ENCODE results near the gene ROBO1. TPM values are rescaled to one million over a fixed set of nuclear protein-coding genes. Genes with fewer than 3 reads are reported as not detected.

The ROBO1 gene
- polyA plus RNA-seq, 2 donors = 4.7 to 12.0 TPM

- no peak overlapping the region for H3K27ac ChIP-seq (ENCODE audit: low read depth in 2 of 2, low read length in 1 of 2)
- WGBS, 2 donors = 84 to 86% methylated on average over 3 of the region's 3 CpGs
- no peaks in the 10 kb centered on the region for H3K4me1 ChIP-seq (ENCODE audit: control insufficient read depth in 2 of 2, insufficient read depth in 2 of 2, low read length in 1 of 2)
- no peaks in the 10 kb centered on the region for H3K27me3 ChIP-seq (ENCODE audit: control insufficient read depth in 1 of 2, insufficient read depth in 2 of 2, low read length in 2 of 2)
- H3K36me3 ChIP-seq (ENCODE audit: control insufficient read depth in 2 of 2, insufficient read depth in 2 of 2, low read length in 1 of 2) = no peaks in the 10 kb centered on the region
- no peaks in the 10 kb centered on the region for H3K9me3 ChIP-seq (ENCODE audit: control insufficient read depth in 2 of 2, insufficient read depth in 1 of 2, low read depth in 1 of 2, low read length in 1 of 2)
- no peak overlapping the region for H3K4me3 ChIP-seq (ENCODE audit: low read depth in 1 of 2, low read length in 2 of 2)
Observed at GRCh38 chr3:78905700-78906099, 862.1 kb downstream of the ROBO1 start.

- Histone ChIP-seq H3K4me1 (ENCODE audit: control insufficient read depth in 2 of 2, insufficient read depth in 2 of 2, low read length in 1 of 2) (no peaks in the 10 kb centered on the region), H3K36me3 (ENCODE audit: control insufficient read depth in 2 of 2, insufficient read depth in 2 of 2, low read length in 1 of 2) (no peaks in the 10 kb centered on the region), H3K27ac (ENCODE audit: low read depth in 2 of 2, low read length in 1 of 2) (no peak overlapping the region), H3K27me3 (ENCODE audit: control insufficient read depth in 1 of 2, insufficient read depth in 2 of 2, low read length in 2 of 2) (no peaks in the 10 kb centered on the region), H3K9me3 (ENCODE audit: control insufficient read depth in 2 of 2, insufficient read depth in 1 of 2, low read depth in 1 of 2, low read length in 1 of 2) (no peaks in the 10 kb centered on the region), H3K4me3 (ENCODE audit: low read depth in 1 of 2, low read length in 2 of 2) (no peak overlapping the region)
- WGBS, 2 donors = 89 to 94% methylated on average over 1 of the region's 1 CpG
Observed at GRCh38 chr3:78901544-78901943, 866.3 kb downstream of the ROBO1 start.

- WGBS, 2 donors = 81 to 85% methylated on average over 3 of the region's 3 CpGs
- H3K4me1 ChIP-seq (ENCODE audit: control insufficient read depth in 2 of 2, insufficient read depth in 2 of 2, low read length in 1 of 2) = no peaks in the 10 kb centered on the region
- no peaks in the 10 kb centered on the region for H3K36me3 ChIP-seq (ENCODE audit: control insufficient read depth in 2 of 2, insufficient read depth in 2 of 2, low read length in 1 of 2)
- no peak overlapping the region for H3K4me3 ChIP-seq (ENCODE audit: low read depth in 1 of 2, low read length in 2 of 2)
- H3K9me3 ChIP-seq (ENCODE audit: control insufficient read depth in 2 of 2, insufficient read depth in 1 of 2, low read depth in 1 of 2, low read length in 1 of 2) = no peaks in the 10 kb centered on the region
- H3K27ac ChIP-seq (ENCODE audit: low read depth in 2 of 2, low read length in 1 of 2) = no peak overlapping the region
- no peaks in the 10 kb centered on the region for H3K27me3 ChIP-seq (ENCODE audit: control insufficient read depth in 1 of 2, insufficient read depth in 2 of 2, low read length in 2 of 2)
Observed at GRCh38 chr3:78900880-78901279, 866.9 kb downstream of the ROBO1 start.

- 86 to 89% methylated on average over 1 of the region's 1 CpG for WGBS, 2 donors
- no peak overlapping the region for H3K4me3 ChIP-seq (ENCODE audit: low read depth in 1 of 2, low read length in 2 of 2)
- H3K27me3 ChIP-seq (ENCODE audit: control insufficient read depth in 1 of 2, insufficient read depth in 2 of 2, low read length in 2 of 2) = no peaks in the 10 kb centered on the region
- H3K36me3 ChIP-seq (ENCODE audit: control insufficient read depth in 2 of 2, insufficient read depth in 2 of 2, low read length in 1 of 2) = no peaks in the 10 kb centered on the region
- no peak overlapping the region for H3K27ac ChIP-seq (ENCODE audit: low read depth in 2 of 2, low read length in 1 of 2)
- no peaks in the 10 kb centered on the region for H3K9me3 ChIP-seq (ENCODE audit: control insufficient read depth in 2 of 2, insufficient read depth in 1 of 2, low read depth in 1 of 2, low read length in 1 of 2)
- H3K4me1 ChIP-seq (ENCODE audit: control insufficient read depth in 2 of 2, insufficient read depth in 2 of 2, low read length in 1 of 2) = no peaks in the 10 kb centered on the region
Observed at GRCh38 chr3:78900426-78900825, 867.4 kb downstream of the ROBO1 start.

- Histone ChIP-seq H3K4me1 (ENCODE audit: control insufficient read depth in 2 of 2, insufficient read depth in 2 of 2, low read length in 1 of 2) (no peaks in the 10 kb centered on the region), H3K36me3 (ENCODE audit: control insufficient read depth in 2 of 2, insufficient read depth in 2 of 2, low read length in 1 of 2) (no peaks in the 10 kb centered on the region), H3K9me3 (ENCODE audit: control insufficient read depth in 2 of 2, insufficient read depth in 1 of 2, low read depth in 1 of 2, low read length in 1 of 2) (no peaks in the 10 kb centered on the region), H3K27ac (ENCODE audit: low read depth in 2 of 2, low read length in 1 of 2) (no peak overlapping the region), H3K4me3 (ENCODE audit: low read depth in 1 of 2, low read length in 2 of 2) (no peak overlapping the region), H3K27me3 (ENCODE audit: control insufficient read depth in 1 of 2, insufficient read depth in 2 of 2, low read length in 2 of 2) (no peaks in the 10 kb centered on the region)
Observed at GRCh38 chr3:78895528-78895927, 872.3 kb downstream of the ROBO1 start.

GRCh38 chr3:78894787-78895186 is 873.0 kb downstream of the ROBO1 start:
- H3K36me3 ChIP-seq (ENCODE audit: control insufficient read depth in 2 of 2, insufficient read depth in 2 of 2, low read length in 1 of 2) = no peaks in the 10 kb centered on the region
- H3K9me3 ChIP-seq (ENCODE audit: control insufficient read depth in 2 of 2, insufficient read depth in 1 of 2, low read depth in 1 of 2, low read length in 1 of 2) = no peaks in the 10 kb centered on the region
- H3K27ac ChIP-seq (ENCODE audit: low read depth in 2 of 2, low read length in 1 of 2) = no peak overlapping the region
- H3K4me1 ChIP-seq (ENCODE audit: control insufficient read depth in 2 of 2, insufficient read depth in 2 of 2, low read length in 1 of 2) = no peaks in the 10 kb centered on the region
- H3K4me3 ChIP-seq (ENCODE audit: low read depth in 1 of 2, low read length in 2 of 2) = no peak overlapping the region
- H3K27me3 ChIP-seq (ENCODE audit: control insufficient read depth in 1 of 2, insufficient read depth in 2 of 2, low read length in 2 of 2) = no peaks in the 10 kb centered on the region
- WGBS, 2 donors = 63 to 73% methylated on average over 2 of the region's 2 CpGs

GRCh38 chr3:78893161-78893560 is 874.6 kb downstream of the ROBO1 start:
- no peaks in the 10 kb centered on the region for H3K27me3 ChIP-seq (ENCODE audit: control insufficient read depth in 1 of 2, insufficient read depth in 2 of 2, low read length in 2 of 2)
- 81 to 90% methylated on average over 4 of the region's 4 CpGs for WGBS, 2 donors

GRCh38 chr3:78889348-78889747 is 878.5 kb downstream of the ROBO1 start:
- Histone ChIP-seq H3K27ac (ENCODE audit: low read depth in 2 of 2, low read length in 1 of 2) (no peak overlapping the region), H3K4me3 (ENCODE audit: low read depth in 1 of 2, low read length in 2 of 2) (no peak overlapping the region), H3K9me3 (ENCODE audit: control insufficient read depth in 2 of 2, insufficient read depth in 1 of 2, low read depth in 1 of 2, low read length in 1 of 2) (no peaks in the 10 kb centered on the region), H3K27me3 (ENCODE audit: control insufficient read depth in 1 of 2, insufficient read depth in 2 of 2, low read length in 2 of 2) (no peaks in the 10 kb centered on the region), H3K36me3 (ENCODE audit: control insufficient read depth in 2 of 2, insufficient read depth in 2 of 2, low read length in 1 of 2) (no peaks in the 10 kb centered on the region), H3K4me1 (ENCODE audit: control insufficient read depth in 2 of 2, insufficient read depth in 2 of 2, low read length in 1 of 2) (no peaks in the 10 kb centered on the region)
- 60 to 65% methylated on average over 4 of the region's 4 CpGs for WGBS, 2 donors

More at GRCh38 chr3:78893161-78893560, 874.6 kb downstream of the ROBO1 start:
- Histone ChIP-seq H3K36me3 (ENCODE audit: control insufficient read depth in 2 of 2, insufficient read depth in 2 of 2, low read length in 1 of 2) (no peaks in the 10 kb centered on the region), H3K27ac (ENCODE audit: low read depth in 2 of 2, low read length in 1 of 2) (no peak overlapping the region), H3K4me3 (ENCODE audit: low read depth in 1 of 2, low read length in 2 of 2) (no peak overlapping the region), H3K9me3 (ENCODE audit: control insufficient read depth in 2 of 2, insufficient read depth in 1 of 2, low read depth in 1 of 2, low read length in 1 of 2) (no peaks in the 10 kb centered on the region), H3K4me1 (ENCODE audit: control insufficient read depth in 2 of 2, insufficient read depth in 2 of 2, low read length in 1 of 2) (no peaks in the 10 kb centered on the region)

GRCh38 chr3:78888635-78889034 is 879.2 kb downstream of the ROBO1 start:
- Histone ChIP-seq H3K4me1 (ENCODE audit: control insufficient read depth in 2 of 2, insufficient read depth in 2 of 2, low read length in 1 of 2) (no peaks in the 10 kb centered on the region), H3K9me3 (ENCODE audit: control insufficient read depth in 2 of 2, insufficient read depth in 1 of 2, low read depth in 1 of 2, low read length in 1 of 2) (no peaks in the 10 kb centered on the region), H3K36me3 (ENCODE audit: control insufficient read depth in 2 of 2, insufficient read depth in 2 of 2, low read length in 1 of 2) (no peaks in the 10 kb centered on the region), H3K27me3 (ENCODE audit: control insufficient read depth in 1 of 2, insufficient read depth in 2 of 2, low read length in 2 of 2) (no peaks in the 10 kb centered on the region), H3K4me3 (ENCODE audit: low read depth in 1 of 2, low read length in 2 of 2) (no peak overlapping the region), H3K27ac (ENCODE audit: low read depth in 2 of 2, low read length in 1 of 2) (no peak overlapping the region)

GRCh38 chr3:78887547-78888011 is 880.2 kb downstream of the ROBO1 start:
- Histone ChIP-seq H3K4me3 (ENCODE audit: low read depth in 1 of 2, low read length in 2 of 2) (no peak overlapping the region), H3K27ac (ENCODE audit: low read depth in 2 of 2, low read length in 1 of 2) (no peak overlapping the region), H3K36me3 (ENCODE audit: control insufficient read depth in 2 of 2, insufficient read depth in 2 of 2, low read length in 1 of 2) (no peaks in the 10 kb centered on the region), H3K9me3 (ENCODE audit: control insufficient read depth in 2 of 2, insufficient read depth in 1 of 2, low read depth in 1 of 2, low read length in 1 of 2) (no peaks in the 10 kb centered on the region), H3K4me1 (ENCODE audit: control insufficient read depth in 2 of 2, insufficient read depth in 2 of 2, low read length in 1 of 2) (no peaks in the 10 kb centered on the region), H3K27me3 (ENCODE audit: control insufficient read depth in 1 of 2, insufficient read depth in 2 of 2, low read length in 2 of 2) (no peaks in the 10 kb centered on the region)
- WGBS, 2 donors = 42 to 58% methylated on average over 1 of the region's 1 CpG

Data from esophagus (tissue), 2 donors.